IMR-90 (cell line): Measurements from ENCODE around the gene KLK6. TPM values are rescaled to one million over a fixed set of nuclear protein-coding genes. Genes with fewer than 3 reads are reported as not detected.

Source experiments
- ATAC-seq: fragments of 200-7000 bp; cut with Tn5 transposase; 2 replicates; pipeline ENCODE4 v1.9.1; 2020; ENCODE audit warnings: low read depth, mild to moderate bottlenecking, moderate library complexity
- BruUV-seq: library from RNA; stranded (reverse); fragments of 400-500 nt; replicated peaks from 2 replicates; lab custom pipeline; 2021; lab: Mats Ljungman, UMichigan
- CTCF ChIA-PET: fragments of 300-600 bp; formaldehyde crosslinking; extraction: SDS; loops from one replicate; lab custom pipeline; 2021; ENCODE audit warnings: antibody characterized with exemption; lab: Yijun Ruan, JAX
- POLR2A ChIA-PET: fragments of 300-600 bp; sonication (Branson Sonifier 250); formaldehyde crosslinking; loops from one replicate; lab custom pipeline; 2022; ENCODE audit warnings: antibody characterized with exemption; ENCODE audit not compliant: unreplicated experiment; lab: Charles Lee
- DNase-seq: peaks from one replicate; pipeline ENCODE4 v3.0.0; 2013
- H2AFZ ChIP-seq: replicated peaks from 2 replicates; pipeline ENCODE3; 2013; ENCODE audit warnings: low read length, mild to moderate bottlenecking; ENCODE audit not compliant: poor library complexity
- H2AK5ac ChIP-seq: 2 replicates; pipeline ENCODE4 v1.6.1; 2013; ENCODE audit warnings: low read depth, low read length, inconsistent platforms
- H2AK9ac ChIP-seq: replicated peaks from 2 replicates; pipeline ENCODE3; 2013; ENCODE audit warnings: mild to moderate bottlenecking, low read depth, low read length, moderate library complexity; ENCODE audit not compliant: poor library complexity
- H2BK120ac ChIP-seq: 2 replicates; pipeline ENCODE4 v1.6.1; 2013; ENCODE audit warnings: low read depth, low read length, inconsistent platforms
- H2BK15ac ChIP-seq: 3 replicates; pipeline ENCODE4 v1.6.1; 2013; ENCODE audit warnings: low read depth, low read length, inconsistent platforms
- H2BK20ac ChIP-seq: 2 replicates; pipeline ENCODE4 v1.6.1; 2013; ENCODE audit warnings: low read depth, mild to moderate bottlenecking, inconsistent platforms, low read length, moderate library complexity
- H2BK5ac ChIP-seq: 2 replicates; pipeline ENCODE4 v1.6.1; 2013; ENCODE audit warnings: mild to moderate bottlenecking, low read depth, low read length, inconsistent platforms; ENCODE audit not compliant: poor library complexity, severe bottlenecking
- H3K14ac ChIP-seq: replicated peaks from 2 replicates; pipeline ENCODE4 v1.6.1; 2013; ENCODE audit warnings: low read depth, low read length, inconsistent platforms
- H3K18ac ChIP-seq: 2 replicates; pipeline ENCODE4 v1.6.1; 2013; ENCODE audit warnings: low read depth, low read length, control low read depth
- H3K23ac ChIP-seq: 2 replicates; pipeline ENCODE4 v1.6.1; 2013; ENCODE audit warnings: low read depth, low read length, inconsistent platforms
- H3K27ac ChIP-seq: 2 replicates; pipeline ENCODE4 v1.5.1; 2013; ENCODE audit warnings: mild to moderate bottlenecking, control low read depth, low read length; ENCODE audit not compliant: insufficient read depth
- H3K27me3 ChIP-seq: 2 replicates; pipeline ENCODE4 v1.6.1; 2013; ENCODE audit warnings: low read length; ENCODE audit not compliant: control insufficient read depth, insufficient read depth
- H3K36me3 ChIP-seq: 2 replicates; pipeline ENCODE4 v1.6.1; 2013; ENCODE audit warnings: low read length, mixed read lengths; ENCODE audit not compliant: control insufficient read depth, insufficient read depth
- H3K4ac ChIP-seq: 2 replicates; pipeline ENCODE4 v1.6.1; 2013; ENCODE audit warnings: low read depth, low read length, inconsistent platforms
- H3K4me1 ChIP-seq: 2 replicates; pipeline ENCODE4 v1.6.1; 2013; ENCODE audit warnings: low read length, mixed read lengths; ENCODE audit not compliant: control insufficient read depth, insufficient read depth
- H3K4me2 ChIP-seq: 2 replicates; pipeline ENCODE4 v1.6.1; 2013; ENCODE audit warnings: low read depth, mild to moderate bottlenecking, control low read depth, low read length, moderate library complexity
- H3K4me3 ChIP-seq: 2 replicates; pipeline ENCODE4 v1.5.1; 2013; ENCODE audit warnings: low read depth, mild to moderate bottlenecking, control low read depth, low read length, moderate library complexity; ENCODE audit not compliant: insufficient read depth
- H3K56ac ChIP-seq: 2 replicates; pipeline ENCODE4 v1.6.1; 2013; ENCODE audit warnings: low read length, inconsistent platforms; ENCODE audit not compliant: insufficient read depth; ENCODE audit errors: extremely low read depth
- H3K79me1 ChIP-seq, 2 experiments: 2 replicates each; pipeline ENCODE4 v1.6.1; 2013; ENCODE audit warnings: low read length in 2 of 2, inconsistent platforms in 1 of 2, low read depth in 1 of 2
- H3K9ac ChIP-seq: 2 replicates; pipeline ENCODE4 v1.6.1; 2013; ENCODE audit warnings: low read depth, low read length, control low read depth
- H3K9me1 ChIP-seq: 2 replicates; pipeline ENCODE4 v1.6.1; 2013; ENCODE audit warnings: low read length, inconsistent platforms; ENCODE audit not compliant: insufficient read depth
- H3K9me3 ChIP-seq: 2 replicates; pipeline ENCODE4 v1.6.1; 2013; ENCODE audit warnings: low read length; ENCODE audit not compliant: control insufficient read depth, insufficient read depth
- H4K20me1 ChIP-seq: 2 replicates; pipeline ENCODE4 v1.6.1; 2013; ENCODE audit warnings: low read length, inconsistent platforms; ENCODE audit not compliant: insufficient read depth
- H4K5ac ChIP-seq: 2 replicates; pipeline ENCODE4 v1.6.1; 2013; ENCODE audit warnings: mild to moderate bottlenecking, low read depth, low read length, control low read depth
- H4K8ac ChIP-seq, 2 experiments: 2 replicates each; pipeline ENCODE4 v1.6.1; 2013; ENCODE audit warnings: low read depth in 2 of 2, low read length in 2 of 2, control low read depth in 1 of 2, inconsistent platforms in 1 of 2
- H4K91ac ChIP-seq: 2 replicates; pipeline ENCODE4 v1.6.1; 2013; ENCODE audit warnings: low read depth, low read length, inconsistent platforms; ENCODE audit not compliant: insufficient read depth
- ELK1 ChIP-seq: fragments of 150-350 bp; IDR thresholded peaks from 2 replicates; pipeline ENCODE4 v1.6.1; 2016; ENCODE audit warnings: low read depth, mild to moderate bottlenecking, low read length, moderate library complexity, borderline replicate concordance
- WGBS, 2 experiments: methylation state at CpG; one replicate each; pipeline versions ENCODE4 v1.1.5 to v1.1.7; 2013; ENCODE audit warnings: missing lambda C conversion rate in 2 of 2; ENCODE audit not compliant: insufficient read length in 1 of 2; ENCODE audit errors: extremely low coverage in 2 of 2; 5-methylcytosine and 5-hydroxymethylcytosine counted together
- dilution Hi-C: fragments of 300-500 bp; cut with HindIII; formaldehyde crosslinking; loops from one replicate; pipeline ENCODE4 v1.14.3; 2018; ENCODE audit warnings: low sequenced_read_pairs; ENCODE audit not compliant: unreplicated experiment
- in situ Hi-C: fragments of 300-500 bp; cut with MboI; formaldehyde crosslinking; loops from 3 replicates; pipeline ENCODE4 v1.14.3; 2019; ENCODE audit warnings: low sequenced_read_pairs, inconsistent platforms, mixed read lengths
- intact Hi-C: fragments of 100-400 bp; cut with micrococcal nuclease; formaldehyde crosslinking; loops from 2 replicates; pipeline ENCODE4 v1.10.0; 2022
- polyA plus RNA-seq, 3 experiments: library from polyadenylated mRNA; depleted of rRNA; stranded (reverse); fragments of >200 nt; gene quantifications; 2 replicates each; pipeline ENCODE4 v1.2.3, GENCODE V29; 2012; ENCODE audit warnings: low replicate concordance in 1 of 3
- total RNA-seq: library from RNA; depleted of rRNA; stranded (reverse); fragments of >200 nt; gene quantifications from 2 replicates; pipeline ENCODE4 v1.2.3, GENCODE V29; 2012

KLK6 gene
- total and polyA plus RNA-seq, 2 of the 4 experiments (the other 2 are of a cell fraction), result not detected

- BruUV-seq, result no TSS peak
- CTCF ChIA-PET, result no interaction called here
- in situ Hi-C loops, result no loop called here
Observed at GRCh38 chr19:50943074-50943828, 26.1 kb downstream of the KLK6 start.

More at GRCh38 chr19:50943074-50943828, 26.1 kb downstream of the KLK6 start:
- no peak overlapping the region for H2AK9ac ChIP-seq
- H3K14ac ChIP-seq, result no peak overlapping the region
- no peaks in the 10 kb centered on the region for H3K27me3 ChIP-seq
- dilution Hi-C loops (no loop called here), intact Hi-C loops (no loop called here)
- H3K79me1 ChIP-seq, result no peaks in the 10 kb centered on the region
- no peak overlapping the region for H2BK120ac ChIP-seq
- no peak overlapping the region for H3K9ac ChIP-seq
- ATAC-seq (no peak), DNase-seq (no peak)
- WGBS, 2 experiments, result 63% methylated on average over 3 of the region's 10 CpGs; no CpG with 5 or more reads in 1 of the 2 experiments
- H3K56ac ChIP-seq, result no peak overlapping the region
- no peak overlapping the region for H2BK15ac ChIP-seq
- H4K91ac ChIP-seq, result no peak overlapping the region
- H3K4me1 ChIP-seq, result no peaks in the 10 kb centered on the region
- H4K5ac ChIP-seq, result no peak overlapping the region
- H3K9me3 ChIP-seq, result peaks cover 8% of the 10 kb centered on the region; the same call in 1 of the 2 replicates
- no peaks in the 10 kb centered on the region for H4K20me1 ChIP-seq
- H3K36me3 ChIP-seq, result no peaks in the 10 kb centered on the region
- POLR2A ChIA-PET, result no interaction called here
- H2AK5ac ChIP-seq, result no peak overlapping the region
- H3K23ac ChIP-seq, result no peak overlapping the region
- H3K9me1 ChIP-seq, result no peaks in the 10 kb centered on the region
- H2BK20ac ChIP-seq, result no peak overlapping the region
- H4K8ac ChIP-seq, result no peak overlapping the region
- no peak for TF ChIP-seq ELK1
- no peak overlapping the region for H2BK5ac ChIP-seq
- no peak overlapping the region for H3K4me2 ChIP-seq
- H3K27ac ChIP-seq, result no peak overlapping the region
- H2AFZ ChIP-seq, result no peak overlapping the region
- H3K4ac ChIP-seq, result no peak overlapping the region
- H3K4me3 ChIP-seq, result no peak overlapping the region
- H3K18ac ChIP-seq, result no peak overlapping the region
